Activated effector memory CD4-positive, alpha-beta T cell treated with Interleukin-2 at 50 U/mL for 16 hours (primary cell): Measurements from ENCODE around the gene LHFPL5.

Source experiments
- DNase-seq: peaks from one replicate; pipeline ENCODE4 v3.0.0-alpha.2; 2020

The LHFPL5 gene

DNA sequence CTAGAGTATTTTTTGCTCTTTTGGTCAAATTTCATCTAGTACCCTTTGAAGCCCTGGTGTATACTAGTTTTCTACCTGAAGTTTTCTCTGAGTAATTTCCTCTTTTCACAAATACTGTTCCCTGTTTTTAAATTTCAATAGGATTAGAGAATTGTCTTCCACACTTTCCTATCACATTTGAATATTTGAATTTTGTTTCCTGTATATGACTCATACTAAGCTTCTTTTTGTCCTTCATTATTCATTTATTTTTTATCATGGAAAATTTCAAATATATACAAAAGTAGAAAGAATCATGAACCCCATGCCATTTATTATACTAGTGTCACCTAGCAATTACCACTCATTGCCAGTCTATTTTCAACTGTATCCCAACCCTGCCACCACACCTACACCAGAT is 52.7 kb downstream of the LHFPL5 start:
- no peak for DNase-seq

DNA sequence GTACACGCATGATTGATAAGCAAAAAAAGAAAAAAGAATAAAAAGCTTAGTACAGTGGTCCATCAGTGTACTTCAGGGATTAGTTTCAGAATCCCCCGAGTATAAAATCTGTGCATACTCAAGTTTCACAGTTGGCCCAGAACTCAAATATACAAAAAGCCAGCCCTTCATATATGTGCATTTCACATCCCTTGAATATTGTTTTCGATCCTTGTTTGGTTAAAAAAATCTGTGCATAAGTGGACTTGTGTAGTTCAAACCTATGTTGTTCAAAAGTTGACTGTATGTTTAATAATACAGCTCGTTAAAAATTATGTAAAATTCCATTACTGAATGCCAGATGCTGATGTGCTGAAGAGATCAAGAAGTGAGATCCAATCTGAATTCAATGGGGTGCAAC is 54.2 kb downstream of the LHFPL5 start:
- DNase-seq: no peak
